T47D (cell line): ENCODE data around the gene KCTD15.
A peak's percentile ranks its signal among the peaks of the same experiment; 100 is the strongest.

ENCODE experiments used
- DNase-seq, 2 experiments: peaks; one replicate each; pipeline versions ENCODE4 v3.0.0 to v3.0.0-alpha.2; 2011 to 2012; ENCODE audit warnings: low read depth in 1 of 2, low spot score in 1 of 2
- JUND ChIP-seq: IDR thresholded peaks from 2 replicates; pipeline ENCODE4 v1.6.1; 2012; ENCODE audit warnings: low read depth
- in situ Hi-C: cut with HindIII; loops from 2 replicates; pipeline ENCODE4 v1.10.0; 2016; ENCODE audit warnings: low sequenced_read_pairs, low pct_unique_long_range_greater_than_20kb

KCTD15 gene

GRCh38 chr19:33830264-33830663, 33.6 kb downstream of the KCTD15 start:
- TF ChIP-seq JUND, result no peak
- DNase-seq, result no peak
- in situ Hi-C loops, result no loop called here

- no peak for TF ChIP-seq JUND
- peak in 1 of 2 experiments; percentile 90 for DNase-seq
- in situ Hi-C loops, result no loop called here
These were observed 35.2 kb downstream of the KCTD15 start for GRCh38 chr19:33831825-33832224.

GRCh38 chr19:33832633-33833032, 36.0 kb downstream of the KCTD15 start:
- in situ Hi-C loops, result no loop called here

GRCh38 chr19:33840382-33840781, 43.7 kb downstream of the KCTD15 start:
- TF ChIP-seq JUND, result no peak
- in situ Hi-C loops, result no loop called here
- DNase-seq, result no peak

More at GRCh38 chr19:33832633-33833032, 36.0 kb downstream of the KCTD15 start:
- DNase-seq, result no peak
- no peak for TF ChIP-seq JUND

- TF ChIP-seq JUND, result no peak
- in situ Hi-C loops, result no loop called here
- no peak for DNase-seq
These were observed 44.1 kb downstream of the KCTD15 start for GRCh38 chr19:33840783-33841182.

GRCh38 chr19:33841685-33842084, 45.0 kb downstream of the KCTD15 start:
- no peak for TF ChIP-seq JUND
- DNase-seq, result no peak
- in situ Hi-C loops, result no loop called here

GRCh38 chr19:33844478-33844877, 47.8 kb downstream of the KCTD15 start:
- in situ Hi-C loops, result no loop called here
- no peak for DNase-seq
- no peak for TF ChIP-seq JUND

GRCh38 chr19:33845498-33845897, 48.8 kb downstream of the KCTD15 start:
- in situ Hi-C loops, result no loop called here
- no peak for DNase-seq
- no peak for TF ChIP-seq JUND

- in situ Hi-C loops, result no loop called here
- no peak for TF ChIP-seq JUND
- no peak for DNase-seq
These were observed 53.0 kb downstream of the KCTD15 start for GRCh38 chr19:33849551-33850147.

- DNase-seq, result no peak
- in situ Hi-C loops, result no loop called here
- TF ChIP-seq JUND, result no peak
These were observed 62.3 kb downstream of the KCTD15 start for GRCh38 chr19:33859016-33859415.

- in situ Hi-C loops, result no loop called here
- DNase-seq, result no peak
- TF ChIP-seq JUND, result no peak
These were observed 63.8 kb downstream of the KCTD15 start for GRCh38 chr19:33860312-33861090.

- no peak for TF ChIP-seq JUND
- DNase-seq, result no peak
- in situ Hi-C loops, result no loop called here
These were observed 65.3 kb downstream of the KCTD15 start for GRCh38 chr19:33861950-33862349.

GRCh38 chr19:33862981-33863380, 66.3 kb downstream of the KCTD15 start:
- in situ Hi-C loops, result no loop called here
- DNase-seq, result no peak
- no peak for TF ChIP-seq JUND
